Endothelial cell of umbilical vein (primary cell): ENCODE data around the gene TBCD. TPM values are rescaled to one million over a fixed set of nuclear protein-coding genes. Genes with fewer than 3 reads are reported as not detected.

Experiments used
- BruUV-seq: library from RNA; stranded (reverse); fragments of 400-500 nt; replicated peaks from 2 replicates; lab custom pipeline; 2021; lab: Mats Ljungman, UMichigan
- CTCF ChIA-PET: fragments of 300-600, 350-600 bp; sonication (Branson Sonifier 250); formaldehyde crosslinking; loops from one replicate; lab custom pipeline; 2021; ENCODE audit warnings: antibody characterized with exemption, inconsistent platforms; lab: Charles Lee
- POLR2A ChIA-PET: fragments of 300-600, 350-600 bp; sonication (Branson Sonifier 250); formaldehyde crosslinking; loops from one replicate; lab custom pipeline; 2021; ENCODE audit warnings: antibody characterized with exemption, inconsistent platforms; lab: Charles Lee
- DNase-seq: peaks from one replicate; pipeline ENCODE4 v3.0.0-alpha.2; 2011; ENCODE audit warnings: low read depth, low spot score
- FAIRE-seq: peaks from 2 replicates; lab custom pipeline; 2011; peaks lifted over from hg19 to GRCh38; lab: Jason Lieb, UNC
- H2AFZ ChIP-seq: 2 replicates; pipeline ENCODE4 v1.6.0; 2012; ENCODE audit warnings: low read depth, low read length, control low read depth, inconsistent platforms
- H3K27ac ChIP-seq: 2 replicates; pipeline ENCODE4 v1.5.1; 2011; ENCODE audit warnings: low read depth, mild to moderate bottlenecking, control low read depth, low read length, moderate library complexity; ENCODE audit not compliant: insufficient read depth
- H3K27me3 ChIP-seq, 2 experiments: 2 replicates each; pipeline versions ENCODE4 v1.6.0 to v1.6.1; 2011; ENCODE audit warnings: low read length in 2 of 2, mixed read lengths in 1 of 2; ENCODE audit not compliant: control insufficient read depth in 2 of 2, insufficient read depth in 2 of 2
- H3K36me3 ChIP-seq, 2 experiments: 2 replicates in 1 of 2; 3 replicates in 1 of 2; pipeline ENCODE4 v1.5.1; 2011; ENCODE audit warnings: low read length in 2 of 2, mild to moderate bottlenecking in 1 of 2, moderate library complexity in 1 of 2; ENCODE audit not compliant: control insufficient read depth in 2 of 2, insufficient read depth in 2 of 2; ENCODE audit errors: extremely low read depth in 1 of 2
- H3K4me1 ChIP-seq: 3 replicates; pipeline ENCODE4 v1.5.1; 2011; ENCODE audit warnings: mild to moderate bottlenecking, low read length; ENCODE audit not compliant: control insufficient read depth, insufficient read depth; ENCODE audit errors: extremely low read depth
- H3K4me2 ChIP-seq: 2 replicates; pipeline ENCODE4 v1.6.1; 2011; ENCODE audit warnings: low read length, control low read depth, mixed read lengths; ENCODE audit not compliant: insufficient read depth
- H3K4me3 ChIP-seq, 3 experiments: fragments of 200-600 bp in 1 of 3; sonication (generic), shearing (Covaris generic) in 1 of 3; replicated peaks in 1 of 3; 2 replicates each; pipeline ENCODE4 v1.5.1; 2011 to 2016; ENCODE audit warnings: control low read depth in 3 of 3, low read length in 3 of 3, mild to moderate bottlenecking in 2 of 3, inconsistent platforms in 1 of 3, low read depth in 1 of 3, moderate library complexity in 1 of 3; ENCODE audit not compliant: insufficient read depth in 1 of 3
- H3K79me2 ChIP-seq: 2 replicates; pipeline ENCODE4 v1.6.0; 2012; ENCODE audit warnings: low read length, inconsistent platforms; ENCODE audit not compliant: control insufficient read depth, insufficient read depth
- H3K9ac ChIP-seq: replicated peaks from 2 replicates; pipeline ENCODE3; 2011; ENCODE audit warnings: low read length, control low read depth; ENCODE audit not compliant: insufficient read depth; ENCODE audit errors: extremely low read depth
- H3K9me1 ChIP-seq: replicated peaks from 3 replicates; pipeline ENCODE4 v1.6.0; 2011; ENCODE audit warnings: mild to moderate bottlenecking, low read length; ENCODE audit not compliant: control insufficient read depth, insufficient read depth; ENCODE audit errors: extremely low read depth
- H3K9me3 ChIP-seq: replicated peaks from 2 replicates; pipeline ENCODE4 v1.5.1; 2012; ENCODE audit warnings: low read length, inconsistent platforms; ENCODE audit not compliant: control insufficient read depth, insufficient read depth
- H4K20me1 ChIP-seq: replicated peaks from 2 replicates; pipeline ENCODE3; 2011; ENCODE audit warnings: mild to moderate bottlenecking, low read length; ENCODE audit not compliant: control insufficient read depth, insufficient read depth; ENCODE audit errors: extremely low read depth
- GATA2 ChIP-seq: IDR thresholded peaks from 2 replicates; pipeline ENCODE4 v1.7.0; 2011; ENCODE audit warnings: low read depth, mild to moderate bottlenecking, moderate library complexity, mixed read lengths, low read length; ENCODE audit not compliant: insufficient read length, insufficient read depth
- dilution Hi-C: fragments of 300-500 bp; cut with MboI; formaldehyde crosslinking; loops from one replicate; pipeline ENCODE4 v1.15.0; 2019; ENCODE audit warnings: low sequenced_read_pairs; ENCODE audit not compliant: extremely low pct_ligation_motif_present
- intact Hi-C: fragments of 100-400 bp; cut with micrococcal nuclease; formaldehyde crosslinking; loops from one replicate; pipeline ENCODE4 v1.10.0; 2022
- polyA plus RNA-seq, 4 experiments: library from polyadenylated mRNA; depleted of rRNA in 3 of 4; stranded (reverse) in 3 of 4; unstranded in 1 of 4; fragments of >200 nt; gene quantifications; 2 replicates each; pipeline versions ENCODE4 v1.2.1 to v1.2.3, GENCODE V29; 2011 to 2012; ENCODE audit warnings: missing spikeins in 1 of 4
- total RNA-seq: library from RNA; stranded (reverse); gene quantifications from 2 replicates; pipeline ENCODE4 v1.2.3, GENCODE V29; 2021
- TF ChIP-seq, protein P1 (sequence below), 2 donors: IDR thresholded peaks; 1 replicate in 1 of 2; 2 replicates in 1 of 2; pipeline ENCODE4 v1.5.1; 2011; ENCODE audit warnings: low read length in 2 of 2, mild to moderate bottlenecking in 2 of 2, moderate library complexity in 2 of 2, control low read depth in 1 of 2, inconsistent platforms in 1 of 2, low read depth in 1 of 2; ENCODE audit not compliant: insufficient read depth in 1 of 2; ENCODE audit errors: extremely low read depth in 1 of 2
- TF ChIP-seq, protein P2 (sequence below): IDR thresholded peaks from 2 replicates; pipeline ENCODE4 v1.6.1; 2011; ENCODE audit not compliant: insufficient read depth, insufficient read length

Gene TBCD
- total and polyA plus RNA-seq, 2 donors (not counting 3 experiments of a cell fraction or from before 2014, with no cell fraction given) = 121 to 145 TPM

DNA sequence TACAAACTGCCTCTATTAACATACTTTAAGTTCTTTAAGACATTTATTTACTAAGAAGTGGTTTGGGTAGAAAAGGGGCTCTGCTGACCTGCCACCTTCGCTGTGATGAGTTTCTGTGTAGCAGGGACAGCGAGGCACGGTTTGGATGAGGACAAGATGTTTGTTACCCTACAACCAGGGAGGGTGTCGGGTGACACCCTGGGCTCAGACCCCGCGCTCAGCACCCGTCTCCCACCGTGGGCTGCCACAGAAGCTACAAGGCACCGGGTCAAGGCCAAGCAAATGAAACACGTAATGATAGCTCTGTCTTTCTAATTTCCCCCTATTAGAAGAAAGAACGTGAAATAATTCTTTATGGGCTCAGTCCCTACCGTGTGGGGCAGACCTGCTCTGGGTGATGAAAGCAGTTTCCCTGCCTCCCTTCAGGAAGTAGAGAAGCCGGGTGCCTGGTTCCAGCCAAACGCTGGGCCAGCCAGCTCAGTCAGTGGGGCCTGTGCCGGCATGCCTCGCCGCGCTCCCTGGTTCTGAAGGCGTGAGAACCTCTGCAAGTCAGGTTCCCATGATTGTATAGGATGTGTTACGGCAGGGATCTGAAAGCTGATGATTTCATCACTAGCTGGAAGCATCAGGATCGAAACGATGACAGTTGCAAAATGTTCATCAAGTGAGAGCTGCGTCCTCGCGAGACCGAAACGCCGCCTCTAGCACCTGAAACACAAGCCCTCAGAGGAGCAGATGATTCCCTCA lies 84.1 kb downstream of the TBCD start:
- Histone ChIP-seq H3K9ac (no peak overlapping the region), H2AFZ (no peak overlapping the region), H3K9me1 (no peaks in the 10 kb centered on the region), H4K20me1 (no peaks in the 10 kb centered on the region), H3K9me3 (no peaks in the 10 kb centered on the region), H3K27me3 (no peaks in the 10 kb centered on the region), H3K36me3 (no peaks in the 10 kb centered on the region), H3K27ac (no peak overlapping the region), H3K4me1 (no peaks in the 10 kb centered on the region), H3K4me3 (no peak overlapping the region), H3K79me2 (no peaks in the 10 kb centered on the region), H3K4me2 (no peak overlapping the region)
- CTCF ChIA-PET = interaction anchor here (1.0 to 1.3 kb wide), 3 partner anchors 9 to 54 kb away, joined by 3 to 6 read pairs (median 4); no protein-coding TSS in a partner anchor
- FAIRE-seq (no peak), DNase-seq (no peak)
- TF ChIP-seq GATA2 = no peak
- TF ChIP-seq, protein P1, sequence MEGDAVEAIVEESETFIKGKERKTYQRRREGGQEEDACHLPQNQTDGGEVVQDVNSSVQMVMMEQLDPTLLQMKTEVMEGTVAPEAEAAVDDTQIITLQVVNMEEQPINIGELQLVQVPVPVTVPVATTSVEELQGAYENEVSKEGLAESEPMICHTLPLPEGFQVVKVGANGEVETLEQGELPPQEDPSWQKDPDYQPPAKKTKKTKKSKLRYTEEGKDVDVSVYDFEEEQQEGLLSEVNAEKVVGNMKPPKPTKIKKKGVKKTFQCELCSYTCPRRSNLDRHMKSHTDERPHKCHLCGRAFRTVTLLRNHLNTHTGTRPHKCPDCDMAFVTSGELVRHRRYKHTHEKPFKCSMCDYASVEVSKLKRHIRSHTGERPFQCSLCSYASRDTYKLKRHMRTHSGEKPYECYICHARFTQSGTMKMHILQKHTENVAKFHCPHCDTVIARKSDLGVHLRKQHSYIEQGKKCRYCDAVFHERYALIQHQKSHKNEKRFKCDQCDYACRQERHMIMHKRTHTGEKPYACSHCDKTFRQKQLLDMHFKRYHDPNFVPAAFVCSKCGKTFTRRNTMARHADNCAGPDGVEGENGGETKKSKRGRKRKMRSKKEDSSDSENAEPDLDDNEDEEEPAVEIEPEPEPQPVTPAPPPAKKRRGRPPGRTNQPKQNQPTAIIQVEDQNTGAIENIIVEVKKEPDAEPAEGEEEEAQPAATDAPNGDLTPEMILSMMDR (IDR thresholded peaks at IDR 0.05; ENCODE audit: extremely low read depth in 1 of 2, insufficient read depth in 1 of 2, low read depth in 1 of 2, low read length in 2 of 2) = no peak
- TF ChIP-seq, protein P2, sequence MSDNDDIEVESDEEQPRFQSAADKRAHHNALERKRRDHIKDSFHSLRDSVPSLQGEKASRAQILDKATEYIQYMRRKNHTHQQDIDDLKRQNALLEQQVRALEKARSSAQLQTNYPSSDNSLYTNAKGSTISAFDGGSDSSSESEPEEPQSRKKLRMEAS = no peak
- dilution Hi-C loops = no loop called here
- BruUV-seq = no TSS peak
- intact Hi-C loops = no loop called here
- POLR2A ChIA-PET = no interaction called here
